AG04449 (cell line): ENCODE results near the gene NCAM1.

Experiments
- CTCF ChIA-PET: fragments of 350-600 bp; formaldehyde crosslinking; extraction: SDS; loops from one replicate; lab custom pipeline; 2021; ENCODE audit warnings: antibody characterized with exemption; lab: Yijun Ruan, JAX
- POLR2A ChIA-PET: fragments of 400-600, 350-600 bp; formaldehyde crosslinking; extraction: SDS; loops from one replicate; lab custom pipeline; 2020; ENCODE audit warnings: antibody characterized with exemption, inconsistent platforms; lab: Yijun Ruan, JAX
- DNase-seq: peaks from one replicate; pipeline ENCODE4 v3.0.0-alpha.2; 2010; ENCODE audit warnings: low read depth, low spot score
- H3K4me3 ChIP-seq: 2 replicates; pipeline ENCODE4 v1.5.1; 2011; ENCODE audit warnings: low read depth, mild to moderate bottlenecking, control low read depth, low read length
- CTCF ChIP-seq: IDR thresholded peaks from one replicate; pipeline ENCODE4 v1.5.1; 2011; ENCODE audit warnings: mild to moderate bottlenecking, moderate library complexity, low read length, control low read depth, inconsistent platforms; ENCODE audit not compliant: insufficient read depth; ENCODE audit errors: missing control alignments

Gene NCAM1

GRCh38 chr11:113151521-113151920, 190.3 kb downstream of the NCAM1 start:
- ChIA-PET CTCF (no interaction called here), POLR2A (no interaction called here)
- no peak for DNase-seq
- H3K4me3 ChIP-seq: no peak overlapping the region
- no peak for TF ChIP-seq CTCF

GRCh38 chr11:113152500-113152899, 191.3 kb downstream of the NCAM1 start:
- ChIA-PET CTCF (no interaction called here), POLR2A (no interaction called here)
- no peak for DNase-seq
- H3K4me3 ChIP-seq: no peak overlapping the region
- no peak for TF ChIP-seq CTCF

GRCh38 chr11:113153847-113154246, 192.6 kb downstream of the NCAM1 start:
- POLR2A ChIA-PET: no interaction called here
- DNase-seq: no peak
- H3K4me3 ChIP-seq: no peak overlapping the region
- no peak for TF ChIP-seq CTCF
- CTCF ChIA-PET: no interaction called here

- DNase-seq: no peak
- H3K4me3 ChIP-seq: no peak overlapping the region
- POLR2A ChIA-PET: no interaction called here
- TF ChIP-seq CTCF: no peak
- CTCF ChIA-PET: no interaction called here
Measured at GRCh38 chr11:113159988-113160807, 199.0 kb downstream of the NCAM1 start.

GRCh38 chr11:113160808-113161124, 199.5 kb downstream of the NCAM1 start:
- DNase-seq: no peak
- no peak for TF ChIP-seq CTCF
- no peak overlapping the region for H3K4me3 ChIP-seq
- CTCF ChIA-PET: no interaction called here
- POLR2A ChIA-PET: no interaction called here

GRCh38 chr11:113161711-113162591, 200.7 kb downstream of the NCAM1 start:
- no peak overlapping the region for H3K4me3 ChIP-seq
- TF ChIP-seq CTCF: no peak
- DNase-seq: no peak
- CTCF ChIA-PET: no interaction called here
- POLR2A ChIA-PET: no interaction called here
